Tibial nerve (tissue), 4 donors: ENCODE data around the gene DLGAP3.

Experiments used
- CTCF ChIP-seq, 5 experiments: fragments of 200-600 bp in 3 of 5; fragments of 450-650 bp in 2 of 5; sonication (generic) in 3 of 5; IDR thresholded peaks; one replicate each; pipeline ENCODE4 v1.5.1; 2016 to 2019; ENCODE audit warnings: antibody characterized with exemption in 5 of 5, mild to moderate bottlenecking in 3 of 5, moderate library complexity in 2 of 5
- EP300 ChIP-seq, 2 donors: sonication (generic); formaldehyde crosslinking; IDR thresholded peaks; one replicate each; pipeline ENCODE4 v1.6.1; 2017; ENCODE audit warnings: antibody characterized with exemption in 2 of 2, mild to moderate bottlenecking in 1 of 2
- POLR2A ChIP-seq, 2 donors: fragments of 450-650 bp; IDR thresholded peaks; one replicate each; pipeline ENCODE4 v1.6.1; 2017; ENCODE audit warnings: antibody characterized with exemption in 2 of 2, mild to moderate bottlenecking in 2 of 2, moderate library complexity in 2 of 2

GRCh38 chr1:34876406-34876805 lies 53.0 kb downstream of the DLGAP3 start:
- TF ChIP-seq CTCF (IDR thresholded peaks at IDR 0.05): no peak
- no peak for TF ChIP-seq POLR2A (IDR thresholded peaks at IDR 0.05)
- TF ChIP-seq EP300 (IDR thresholded peaks at IDR 0.05): no peak
